A549 (cell line): ENCODE results near the gene CAPN11. TPM values are rescaled to one million over a fixed set of nuclear protein-coding genes. Genes with fewer than 3 reads are reported as not detected.

Experiments used
- ATAC-seq, 2 experiments: fragments of 200-7000 bp in 1 of 2; fragments of >200 bp in 1 of 2; cut with Nextera tagmentation in 1 of 2; cut with Tn5 transposase in 1 of 2; 3 replicates each; pipeline versions ENCODE4 v1.8.0 to v1.9.1; 2018 to 2020; ENCODE audit warnings: mild to moderate bottlenecking in 1 of 2, moderate library complexity in 1 of 2
- CTCF ChIA-PET: fragments of 300-600 bp; sonication (Branson Sonifier 250); formaldehyde crosslinking; extraction: SDS; loops from one replicate; lab custom pipeline; 2021; ENCODE audit warnings: antibody characterized with exemption, inconsistent platforms; lab: Yijun Ruan, JAX
- POLR2A ChIA-PET: fragments of 350-600 bp; formaldehyde crosslinking; extraction: SDS; loops from one replicate; lab custom pipeline; 2021; ENCODE audit warnings: antibody characterized with exemption, inconsistent platforms; lab: Yijun Ruan, JAX
- DNase-seq, 2 experiments: peaks; one replicate each; pipeline versions ENCODE4 v3.0.0 to v3.0.0-alpha.2; 2011 to 2016; ENCODE audit warnings: low read depth in 1 of 2, low spot score in 1 of 2
- FAIRE-seq: peaks from 2 replicates; lab custom pipeline; 2011; peaks lifted over from hg19 to GRCh38; lab: Jason Lieb, UNC
- H3K27ac ChIP-seq, 2 experiments: fragments of >200 bp; sonication (Bioruptor Twin); formaldehyde crosslinking; 3 replicates each; pipeline ENCODE4 v1.5.1; 2016 to 2017
- H3K4me1 ChIP-seq: fragments of >200 bp; sonication (Bioruptor Twin); formaldehyde crosslinking; 3 replicates; pipeline ENCODE4 v1.6.1; 2016
- H3K4me2 ChIP-seq: fragments of >200 bp; sonication (Bioruptor Twin); formaldehyde crosslinking; 3 replicates; pipeline ENCODE4 v1.6.1; 2016
- H3K4me3 ChIP-seq: fragments of >200 bp; sonication (Bioruptor Twin); formaldehyde crosslinking; 3 replicates; pipeline ENCODE4 v1.5.1; 2016
- H3K9me3 ChIP-seq: fragments of >200 bp; sonication (Bioruptor Twin); formaldehyde crosslinking; 3 replicates; pipeline ENCODE4 v1.6.1; 2016
- BCL3 ChIP-seq: fragments of >200 bp; sonication (Bioruptor Twin); formaldehyde crosslinking; IDR thresholded peaks from 3 replicates; pipeline ENCODE4 v1.6.1; 2016
- CHD2 ChIP-seq: fragments of 150-350 bp; IDR thresholded peaks from 2 replicates; pipeline ENCODE4 v1.6.1; 2014; ENCODE audit warnings: low read length; ENCODE audit not compliant: partially characterized antibody
- EHF ChIP-seq: fragments of 250-450 bp; sonication (Bioruptor Pico); IDR thresholded peaks from 2 replicates; pipeline ENCODE4 v1.5.0; 2020; ENCODE audit warnings: mild to moderate bottlenecking
- ESRRA ChIP-seq: fragments of 150-350 bp; IDR thresholded peaks from 2 replicates; pipeline ENCODE4 v1.6.1; 2014; ENCODE audit warnings: mild to moderate bottlenecking, low read length, borderline replicate concordance
- FOSB ChIP-seq: fragments of 250-450 bp; sonication (Bioruptor Pico); IDR thresholded peaks from 2 replicates; pipeline ENCODE4 v1.5.0; 2020; ENCODE audit warnings: mild to moderate bottlenecking, moderate library complexity
- FOXS1 ChIP-seq: fragments of 250-450 bp; sonication (Bioruptor Pico); IDR thresholded peaks from 2 replicates; pipeline ENCODE4 v1.5.0; 2020; ENCODE audit warnings: mild to moderate bottlenecking, moderate library complexity
- HEYL ChIP-seq: fragments of 250-450 bp; sonication (Bioruptor Pico); IDR thresholded peaks from 2 replicates; pipeline ENCODE4 v1.8.0; 2021; ENCODE audit warnings: mild to moderate bottlenecking, moderate library complexity
- HOXB5 ChIP-seq: fragments of 250-450 bp; sonication (Bioruptor Pico); IDR thresholded peaks from 2 replicates; pipeline ENCODE4 v1.5.0; 2020; ENCODE audit warnings: mild to moderate bottlenecking, moderate library complexity
- JUN ChIP-seq, 2 experiments: fragments of >200 bp; sonication (Bioruptor Twin); formaldehyde crosslinking; IDR thresholded peaks; 2 replicates in 1 of 2; 3 replicates in 1 of 2; pipeline ENCODE4 v1.6.1; 2016 to 2017
- KDM5A ChIP-seq: fragments of 200-600 bp; sonication (generic); IDR thresholded peaks from 2 replicates; pipeline ENCODE4 v1.6.1; 2016; ENCODE audit warnings: antibody characterized with exemption, mild to moderate bottlenecking
- MAX ChIP-seq: IDR thresholded peaks from 2 replicates; pipeline ENCODE4 v1.6.1; 2012
- MAZ ChIP-seq: fragments of 150-350 bp; IDR thresholded peaks from 2 replicates; pipeline ENCODE4 v1.6.1; 2014; ENCODE audit warnings: antibody characterized with exemption, low read depth, low read length, borderline replicate concordance
- MYC ChIP-seq: IDR thresholded peaks from 2 replicates; pipeline ENCODE4 v1.6.1; 2012; ENCODE audit warnings: mild to moderate bottlenecking, inconsistent platforms, low read length, improper control_type of control experiment, borderline replicate concordance
- NFE2L2 ChIP-seq: fragments of 150-350 bp; conservative IDR thresholded peaks from 2 replicates; pipeline ENCODE4 v1.6.1; 2014; ENCODE audit warnings: low read length
- NPAS2 ChIP-seq: fragments of 250-450 bp; sonication (Bioruptor Pico); IDR thresholded peaks from 2 replicates; pipeline ENCODE4 v1.8.0; 2022; ENCODE audit warnings: mild to moderate bottlenecking, moderate library complexity, borderline replicate concordance
- PBX3 ChIP-seq: IDR thresholded peaks from 2 replicates; pipeline ENCODE4 v1.6.1; 2012
- PHF8 ChIP-seq: fragments of 200-600 bp; sonication (generic); IDR thresholded peaks from 2 replicates; pipeline ENCODE4 v1.6.1; 2016; ENCODE audit warnings: low read depth, mild to moderate bottlenecking, antibody characterized with exemption, moderate library complexity, borderline replicate concordance
- POLR2A ChIP-seq: IDR thresholded peaks from 2 replicates; pipeline ENCODE4 v1.6.1; 2012; ENCODE audit warnings: mild to moderate bottlenecking, low read length
- POLR2AphosphoS2 ChIP-seq: conservative IDR thresholded peaks from 2 replicates; pipeline ENCODE4 v1.6.1; 2012; ENCODE audit warnings: low read length, improper control_type of control experiment, inconsistent platforms
- RAD21 ChIP-seq, 2 experiments: fragments of >200 bp in 1 of 2; sonication (Bioruptor Twin) in 1 of 2; formaldehyde crosslinking in 1 of 2; IDR thresholded peaks in 1 of 2; conservative IDR thresholded peaks in 1 of 2; 2 replicates in 1 of 2; 3 replicates in 1 of 2; pipeline ENCODE4 v1.6.1; 2012 to 2018; ENCODE audit warnings: inconsistent platforms in 1 of 2
- RNF2 ChIP-seq: fragments of 200-600 bp; sonication (generic); IDR thresholded peaks from 2 replicates; pipeline ENCODE4 v1.6.1; 2016; ENCODE audit warnings: low read depth, mild to moderate bottlenecking, antibody characterized with exemption, moderate library complexity, borderline replicate concordance
- SMC3 ChIP-seq: fragments of >200 bp; sonication (Bioruptor Twin); formaldehyde crosslinking; IDR thresholded peaks from 3 replicates; pipeline ENCODE4 v1.6.1; 2018; ENCODE audit warnings: inconsistent platforms
- WGBS: methylation state at CpG from one replicate; pipeline ENCODE4 v1.1.6; 2017; ENCODE audit errors: missing lambda C conversion rate; 5-methylcytosine and 5-hydroxymethylcytosine counted together
- polyA plus RNA-seq, 4 experiments: library from polyadenylated mRNA; depleted of rRNA in 3 of 4; stranded (reverse); fragments of >200 nt; fragmentation: RNase III in 1 of 4; extraction: RNeasy Plus Mini Kit Qiagen cat#74134 plus additional on column Dnase treatment in 1 of 4; gene quantifications; 2 replicates in 3 of 4; 3 replicates in 1 of 4; pipeline ENCODE4 v1.2.3, GENCODE V29; 2011 to 2017

Gene CAPN11
- polyA plus RNA-seq, 2 of the 4 experiments (the other 2 are of a cell fraction): 0.10 TPM; not detected in 1

- POLR2A ChIA-PET: interaction anchor here (1.0 kb wide), 1 partner anchor 120 kb away, joined by 5 read pairs; the partner anchor contains the start of gene HSP90AB1
- no peaks in the 10 kb centered on the region for H3K9me3 ChIP-seq
- H3K4me1 ChIP-seq: peaks cover 38% of the 10 kb centered on the region
- no peak for FAIRE-seq
- peak overlapping the region; percentile 87 to 98 for H3K27ac ChIP-seq
- H3K4me2 ChIP-seq: peak overlapping the region; percentile 94
- 2% methylated on average over 10 of the region's 31 CpGs for WGBS
- ATAC-seq: peak; percentile 28 to 60; a peak in 4 of 6 replicates
- CTCF ChIA-PET: no interaction called here
- DNase-seq: peak; percentile 22 to 42
- peak overlapping the region; percentile 69 for H3K4me3 ChIP-seq
- no peak for TF ChIP-seq RNF2
These were observed 32.1 kb upstream of the CAPN11 start for GRCh38 chr6:44126320-44127149.

GRCh38 chr6:44127186-44128019, 31.2 kb upstream of the CAPN11 start, which contains the start of the genes MRPL14 and TMEM63B:
Gene MRPL14 (minus strand): TSS chr6:44127452. CDS start chr6:44116611, 10,841 bp downstream.
Gene TMEM63B (plus strand): TSS chr6:44127554. CDS start chr6:44134585, 7,031 bp downstream.
- peak within 1 kb of the TSS; percentile 69 for H3K4me3 ChIP-seq
- H3K27ac ChIP-seq: peak within 1 kb of the TSS; percentile 87 to 98
- ChIA-PET POLR2A (interaction anchor here (0.6 to 1.0 kb wide), 4 partner anchors 33 to 1068 kb away, joined by 3 to 6 read pairs (median 4); partner anchors contain the start of genes HSP90AB1, KLC4 and MRPL2), CTCF (no interaction called here)
- no peaks in the 10 kb centered on the region for H3K9me3 ChIP-seq
- peaks cover 34% of the 10 kb centered on the region for H3K4me1 ChIP-seq
- peak; percentile 78 to 90 for ATAC-seq
- no peak for FAIRE-seq
- peak; percentile 83 to 90 for DNase-seq
- TF ChIP-seq PHF8 (peak; percentile 24; the same call in 1 of the 2 replicates), MYC (peak; percentile 72), FOSB (no peak), BCL3 (0 out of 3 replicates have a peak, but pooled peaks have one; percentile 46), MAX (peak; percentile 64; the same call in 1 of the 2 replicates), NPAS2 (CRISPR knock-in tag) (no peak), JUN (IDR thresholded peaks at IDR 0.05) (peak in 1 of 2 experiments; percentile 71; a peak in 2 of 5 replicates), SMC3 (no peak), RAD21 (conservative IDR thresholded peaks at IDR 0.05 in 1 of 2, IDR thresholded peaks at IDR 0.05 in 1 of 2) (no peak), POLR2A (peak; percentile 64), CHD2 (no peak), POLR2AphosphoS2 (no peak)
- TF ChIP-seq, all 56 proteins: peak for 6
- H3K4me2 ChIP-seq: peak within 1 kb of the TSS; percentile 94
- WGBS: no CpG with 5 or more reads among the region's 80 CpGs

- DNase-seq (peak in 1 of 2 experiments; percentile 39), ATAC-seq (peak; percentile 82 to 87), FAIRE-seq (no peak)
- POLR2A ChIA-PET: interaction anchor here (0.6 to 1.0 kb wide), 4 partner anchors 32 to 1069 kb away, joined by 3 to 6 read pairs (median 4); partner anchors contain the start of genes HSP90AB1, KLC4 and MRPL2
- H3K9me3 ChIP-seq: no peaks in the 10 kb centered on the region
- H3K27ac ChIP-seq: peak overlapping the region; percentile 86 to 98
- H3K4me2 ChIP-seq: peak overlapping the region; percentile 92
- CTCF ChIA-PET: interaction anchor here (0.7 to 1.6 kb wide), 3 partner anchors 22 to 359 kb away, joined by 3 to 6 read pairs (median 3); no protein-coding TSS in a partner anchor
- WGBS: 3% methylated on average over 18 of the region's 49 CpGs
- H3K4me1 ChIP-seq: peaks cover 29% of the 10 kb centered on the region
- H3K4me3 ChIP-seq: peak overlapping the region; percentile 69
- TF ChIP-seq CHD2 (no peak), JUN (IDR thresholded peaks at IDR 0.05) (no peak), MAZ (no peak), PBX3 (no peak), HOXB5 (CRISPR knock-in tag) (no peak), RNF2 (no peak), PHF8 (no peak), NFE2L2 (no peak), KDM5A (no peak), NPAS2 (CRISPR knock-in tag) (no peak), EHF (no peak), BCL3 (no peak), HEYL (no peak), FOXS1 (CRISPR knock-in tag) (no peak), ESRRA (no peak)
These were observed 30.4 kb upstream of the CAPN11 start for GRCh38 chr6:44128020-44128917.
